HCT116 (cell line): ENCODE measurements around the gene RAP1GAP2. TPM values are rescaled to one million over a fixed set of nuclear protein-coding genes. Genes with fewer than 3 reads are reported as not detected.

Source experiments
- ATAC-seq: fragments of 200-7000 bp; cut with Tn5 transposase; 2 replicates; pipeline ENCODE4 v1.9.1; 2020; ENCODE audit warnings: mild to moderate bottlenecking, moderate library complexity
- BruUV-seq: library from RNA; stranded (reverse); fragments of 400-500 nt; replicated peaks from 2 replicates; lab custom pipeline; 2021; lab: Mats Ljungman, UMichigan
- CTCF ChIA-PET: fragments of 300-600 bp; sonication (Branson Sonifier 250); formaldehyde crosslinking; loops from one replicate; lab custom pipeline; 2021; ENCODE audit warnings: antibody characterized with exemption; lab: Charles Lee
- POLR2A ChIA-PET: fragments of 300-600, 350-600 bp; sonication (Branson Sonifier 250); formaldehyde crosslinking; loops from one replicate; lab custom pipeline; 2021; ENCODE audit warnings: antibody characterized with exemption; lab: Charles Lee
- RAD21 ChIA-PET, 2 experiments: fragments of 300-600 bp; sonication (Branson Sonifier 250); formaldehyde crosslinking; loops; one replicate each; lab custom pipeline; 2023; ENCODE audit warnings: low total read pairs in 2 of 2; ENCODE audit not compliant: uncharacterized antibody in 2 of 2, unreplicated experiment in 2 of 2, low non-redundant PET in 1 of 2; lab: Charles Lee
- DNase-seq: peaks from one replicate; pipeline ENCODE4 v3.0.0-alpha.2; 2010; ENCODE audit warnings: low read depth, low spot score
- H2AFZ ChIP-seq: fragments of 200-600 bp; shearing (Covaris generic), sonication (generic); 2 replicates; pipeline ENCODE4 v1.6.1; 2017; ENCODE audit warnings: low read depth, mixed run types, mixed read lengths, antibody characterized with exemption, low read length; ENCODE audit not compliant: poor library complexity, severe bottlenecking
- H3K27ac ChIP-seq: 2 replicates; pipeline ENCODE4 v1.5.1; 2012; ENCODE audit warnings: low read depth, low read length
- H3K27me3 ChIP-seq: fragments of 200-600 bp; sonication (generic); 2 replicates; pipeline ENCODE4 v1.6.1; 2016; ENCODE audit warnings: mixed run types, low read length, mixed read lengths; ENCODE audit not compliant: insufficient read depth
- H3K36me3 ChIP-seq, 2 experiments: fragments of 200-500 bp in 1 of 2; fragments of 200-600 bp in 1 of 2; sonication (Bioruptor generic) in 1 of 2; sonication (generic) in 1 of 2; 2 replicates each; pipeline versions ENCODE4 v1.5.1 to v1.6.1; 2014 to 2016; ENCODE audit warnings: low read length in 2 of 2, inconsistent platforms in 1 of 2, mixed read lengths in 1 of 2, mixed run types in 1 of 2; ENCODE audit not compliant: insufficient read depth in 2 of 2, control insufficient read depth in 1 of 2
- H3K4me1 ChIP-seq, 2 experiments: fragments of 200-600 bp in 1 of 2; sonication (generic) in 1 of 2; 2 replicates each; pipeline versions ENCODE4 v1.5.1 to v1.6.1; 2012 to 2017; ENCODE audit warnings: low read length in 2 of 2, inconsistent platforms in 1 of 2, mild to moderate bottlenecking in 1 of 2, mixed read lengths in 1 of 2, mixed run types in 1 of 2, moderate library complexity in 1 of 2; ENCODE audit not compliant: insufficient read depth in 2 of 2, control insufficient read depth in 1 of 2
- H3K4me2 ChIP-seq: fragments of 200-600 bp; sonication (generic); 2 replicates; pipeline ENCODE4 v1.6.1; 2017; ENCODE audit warnings: mixed run types, low read length, mixed read lengths
- H3K4me3 ChIP-seq, 2 experiments: fragments of 200-600 bp in 1 of 2; sonication (generic) in 1 of 2; replicated peaks in 1 of 2; 2 replicates each; pipeline ENCODE4 v1.5.1; 2011 to 2016; ENCODE audit warnings: low read length in 2 of 2, control low read depth in 1 of 2, low read depth in 1 of 2, mild to moderate bottlenecking in 1 of 2, mixed read lengths in 1 of 2, mixed run types in 1 of 2
- H3K79me2 ChIP-seq: fragments of 200-600 bp; sonication (generic); 2 replicates; pipeline ENCODE4 v1.6.1; 2017; ENCODE audit warnings: mild to moderate bottlenecking, mixed run types, low read length, moderate library complexity, mixed read lengths; ENCODE audit not compliant: insufficient read depth
- H3K9ac ChIP-seq: fragments of 200-600 bp; sonication (generic); 2 replicates; pipeline ENCODE4 v1.6.1; 2016; ENCODE audit warnings: low read length, mixed read lengths
- H3K9me2 ChIP-seq: fragments of 200-600 bp; sonication (generic), shearing (Covaris generic); 2 replicates; pipeline ENCODE4 v1.6.1; 2017; ENCODE audit warnings: mixed run types, mild to moderate bottlenecking, moderate library complexity; ENCODE audit not compliant: insufficient read depth
- H3K9me3 ChIP-seq, 2 experiments: fragments of 200-500 bp in 1 of 2; fragments of 200-600 bp in 1 of 2; sonication (Bioruptor generic) in 1 of 2; sonication (generic) in 1 of 2; 2 replicates each; pipeline ENCODE4 v1.6.1; 2014 to 2017; ENCODE audit warnings: low read length in 2 of 2, mixed read lengths in 2 of 2, inconsistent platforms in 1 of 2, low read depth in 1 of 2, mild to moderate bottlenecking in 1 of 2, mixed run types in 1 of 2, moderate library complexity in 1 of 2; ENCODE audit not compliant: control insufficient read depth in 1 of 2, insufficient read depth in 1 of 2
- H4K20me1 ChIP-seq: fragments of 200-600 bp; sonication (generic), shearing (Covaris generic); 2 replicates; pipeline ENCODE4 v1.6.1; 2017; ENCODE audit warnings: mixed run types, mild to moderate bottlenecking, moderate library complexity; ENCODE audit not compliant: insufficient read depth
- ELF1 ChIP-seq: IDR thresholded peaks from 2 replicates; pipeline ENCODE4 v1.6.1; 2012; ENCODE audit warnings: low read depth, borderline replicate concordance
- FOSL1 ChIP-seq: IDR thresholded peaks from 2 replicates; pipeline ENCODE4 v1.6.1; 2012; ENCODE audit warnings: low read depth
- REST ChIP-seq: IDR thresholded peaks from 2 replicates; pipeline ENCODE4 v1.6.1; 2012; ENCODE audit warnings: low read depth
- SP1 ChIP-seq: IDR thresholded peaks from 2 replicates; pipeline ENCODE4 v1.6.1; 2012; ENCODE audit warnings: low read depth
- SRF ChIP-seq: IDR thresholded peaks from 2 replicates; pipeline ENCODE4 v1.6.1; 2012; ENCODE audit warnings: low read depth
- intact Hi-C: fragments of 100-400 bp; cut with micrococcal nuclease; formaldehyde crosslinking; loops from 2 replicates; pipeline ENCODE4 v1.10.0; 2022
- total RNA-seq: library from RNA; stranded (reverse); gene quantifications from one replicate; pipeline ENCODE4 v1.2.1, GENCODE V29; 2021; ENCODE audit not compliant: unreplicated experiment

Gene RAP1GAP2
- total RNA-seq, 1 experiment from 2014 or later, result 54.6 TPM

- peaks cover 0 to 5% of the 10 kb centered on the region in 2 experiments; a peak in 3 of 4 replicates for H3K36me3 ChIP-seq
- H3K9ac ChIP-seq, result no peak overlapping the region
- H3K9me2 ChIP-seq, result no peaks in the 10 kb centered on the region
- H4K20me1 ChIP-seq, result no peaks in the 10 kb centered on the region
- intact Hi-C loops, result no loop called here
- H3K79me2 ChIP-seq, result no peaks in the 10 kb centered on the region
- H3K27me3 ChIP-seq, result no peaks in the 10 kb centered on the region
- DNase-seq, result no peak
- H3K4me2 ChIP-seq, result no peak overlapping the region
- CTCF ChIA-PET, result no interaction called here
- H2AFZ ChIP-seq, result no peak overlapping the region
- BruUV-seq, result no TSS peak
- no peaks in the 10 kb centered on the region for H3K4me1 ChIP-seq
- H3K27ac ChIP-seq, result no peak overlapping the region
- POLR2A ChIA-PET, result no interaction called here
- ATAC-seq, result no peak
- H3K9me3 ChIP-seq, result no peaks in the 10 kb centered on the region
- RAD21 ChIA-PET, result no interaction called here
- TF ChIP-seq SP1 (no peak), ELF1 (no peak), FOSL1 (no peak), REST (no peak)
- H3K4me3 ChIP-seq, result no peak overlapping the region
Observed at GRCh38 chr17:3035256-3035967, 239.2 kb downstream of the RAP1GAP2 start.

GRCh38 chr17:3035968-3036280 lies 239.7 kb downstream of the RAP1GAP2 start:
- Histone ChIP-seq H3K27ac (no peak overlapping the region), H3K9ac (no peak overlapping the region), H3K4me2 (no peak overlapping the region), H3K79me2 (no peaks in the 10 kb centered on the region), H3K36me3 (peaks cover 0 to 1% of the 10 kb centered on the region in 2 experiments; a peak in 3 of 4 replicates), H3K27me3 (no peaks in the 10 kb centered on the region), H3K4me1 (no peaks in the 10 kb centered on the region), H4K20me1 (no peaks in the 10 kb centered on the region), H3K9me3 (no peaks in the 10 kb centered on the region), H3K4me3 (no peak overlapping the region), H2AFZ (no peak overlapping the region), H3K9me2 (no peaks in the 10 kb centered on the region)
- POLR2A ChIA-PET, result no interaction called here
- ATAC-seq (no peak), DNase-seq (no peak)
- CTCF ChIA-PET, result no interaction called here
- no TSS peak for BruUV-seq
- no peak for TF ChIP-seq SRF
- RAD21 ChIA-PET, result no interaction called here
- intact Hi-C loops, result no loop called here
